Measurements from ENCODE around the gene CPXCR1.

GRCh38 chrX:88746925-88747324 is at the start of gene CPXCR1:
- TF ChIP-seq, protein P1, sequence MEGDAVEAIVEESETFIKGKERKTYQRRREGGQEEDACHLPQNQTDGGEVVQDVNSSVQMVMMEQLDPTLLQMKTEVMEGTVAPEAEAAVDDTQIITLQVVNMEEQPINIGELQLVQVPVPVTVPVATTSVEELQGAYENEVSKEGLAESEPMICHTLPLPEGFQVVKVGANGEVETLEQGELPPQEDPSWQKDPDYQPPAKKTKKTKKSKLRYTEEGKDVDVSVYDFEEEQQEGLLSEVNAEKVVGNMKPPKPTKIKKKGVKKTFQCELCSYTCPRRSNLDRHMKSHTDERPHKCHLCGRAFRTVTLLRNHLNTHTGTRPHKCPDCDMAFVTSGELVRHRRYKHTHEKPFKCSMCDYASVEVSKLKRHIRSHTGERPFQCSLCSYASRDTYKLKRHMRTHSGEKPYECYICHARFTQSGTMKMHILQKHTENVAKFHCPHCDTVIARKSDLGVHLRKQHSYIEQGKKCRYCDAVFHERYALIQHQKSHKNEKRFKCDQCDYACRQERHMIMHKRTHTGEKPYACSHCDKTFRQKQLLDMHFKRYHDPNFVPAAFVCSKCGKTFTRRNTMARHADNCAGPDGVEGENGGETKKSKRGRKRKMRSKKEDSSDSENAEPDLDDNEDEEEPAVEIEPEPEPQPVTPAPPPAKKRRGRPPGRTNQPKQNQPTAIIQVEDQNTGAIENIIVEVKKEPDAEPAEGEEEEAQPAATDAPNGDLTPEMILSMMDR (IDR thresholded peaks at IDR 0.05; ENCODE audit: low read depth, low read length): no peak
- no peak for TF ChIP-seq POLR2A (IDR thresholded peaks at IDR 0.05; ENCODE audit: extremely low read depth, insufficient read length)

Measured in NB4 (cell line).